ENCODE data around the gene PTPN6.

PTPN6 gene

DNA sequence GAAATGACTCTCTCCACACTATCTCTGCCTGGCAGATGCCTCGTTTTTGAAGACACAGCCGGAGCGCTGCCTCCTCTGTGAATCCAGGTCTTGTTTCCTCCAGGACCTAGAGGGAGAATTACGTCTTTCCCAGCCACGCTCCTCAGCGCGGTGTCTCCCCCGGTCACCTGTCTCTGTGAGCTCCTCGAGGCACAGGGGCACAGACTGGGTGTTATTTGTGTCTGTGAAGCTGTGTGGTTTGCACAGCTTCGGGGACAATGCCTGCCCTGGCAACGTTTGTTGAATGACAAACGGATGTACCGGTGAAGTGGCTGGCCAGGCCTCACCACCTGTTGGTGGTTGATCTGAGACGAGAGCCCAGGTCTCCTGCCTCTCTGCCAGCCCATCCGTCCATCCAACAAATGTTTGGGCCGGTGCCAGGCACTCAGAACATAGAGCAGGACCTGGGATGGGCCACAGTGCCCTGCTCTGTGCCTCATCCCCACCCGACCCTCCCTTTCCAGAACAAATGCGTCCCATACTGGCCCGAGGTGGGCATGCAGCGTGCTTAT lies 6.1 kb downstream of the PTPN6 start:
- no peak for DNase-seq

DNA sequence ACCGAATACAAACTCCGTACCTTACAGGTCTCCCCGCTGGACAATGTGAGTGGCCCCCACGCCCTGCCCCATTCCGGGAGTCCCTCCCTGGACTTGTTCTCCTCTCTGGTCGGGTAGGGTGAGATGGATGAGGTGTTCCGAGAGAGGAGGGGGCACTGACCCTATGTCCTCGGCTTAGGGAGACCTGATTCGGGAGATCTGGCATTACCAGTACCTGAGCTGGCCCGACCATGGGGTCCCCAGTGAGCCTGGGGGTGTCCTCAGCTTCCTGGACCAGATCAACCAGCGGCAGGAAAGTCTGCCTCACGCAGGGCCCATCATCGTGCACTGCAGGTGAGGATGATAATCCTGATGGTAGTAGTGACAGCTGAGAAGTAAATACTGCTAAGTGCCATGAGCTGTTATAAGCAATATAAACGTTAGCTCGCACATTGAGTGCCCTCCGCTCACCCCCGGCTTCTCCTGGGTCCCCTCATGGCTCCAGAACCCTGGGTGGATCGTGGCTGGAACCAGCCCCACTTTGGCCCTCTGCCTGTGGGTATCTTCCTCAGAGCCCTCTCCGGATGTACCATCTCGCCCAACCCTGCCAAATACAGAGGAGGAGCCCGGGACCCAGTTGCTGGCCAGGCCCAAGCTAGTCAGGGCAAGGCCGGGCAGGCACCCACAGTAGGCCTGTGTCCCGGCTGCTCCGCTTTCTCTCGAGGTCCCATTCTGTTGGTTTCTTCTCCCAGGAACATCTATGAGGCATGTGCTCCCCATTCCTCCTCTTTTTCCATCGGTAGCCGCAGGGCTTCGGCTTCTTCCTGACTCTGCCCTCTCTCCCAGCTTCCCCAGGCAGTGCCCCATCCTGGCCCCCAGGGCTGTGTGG lies 6.8 kb downstream of the PTPN6 start:
- DNase-seq = no peak

DNA sequence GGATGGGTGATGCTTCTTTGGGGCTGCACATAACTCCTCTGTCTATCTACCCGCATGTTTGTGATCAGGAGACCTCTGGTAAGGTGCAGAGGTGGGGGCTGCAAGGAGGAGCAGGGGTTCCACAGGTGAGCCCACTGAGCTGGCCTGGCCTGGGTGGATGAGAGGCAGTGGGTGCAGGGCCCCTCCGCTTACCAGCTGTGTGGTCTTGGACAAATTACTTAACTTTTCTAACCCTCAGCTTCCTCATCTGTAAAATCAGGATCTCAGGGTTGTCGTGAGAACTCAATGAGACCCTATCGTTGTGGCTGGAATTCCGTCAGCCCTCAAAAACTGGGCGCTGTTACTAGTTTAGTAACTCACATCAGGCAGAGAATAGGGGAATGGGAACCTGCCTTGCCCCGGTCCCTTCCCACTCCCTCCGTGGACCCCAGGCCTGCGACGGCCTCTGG lies 7.5 kb downstream of the PTPN6 start:
- DNase-seq = peak; percentile 81

DNA sequence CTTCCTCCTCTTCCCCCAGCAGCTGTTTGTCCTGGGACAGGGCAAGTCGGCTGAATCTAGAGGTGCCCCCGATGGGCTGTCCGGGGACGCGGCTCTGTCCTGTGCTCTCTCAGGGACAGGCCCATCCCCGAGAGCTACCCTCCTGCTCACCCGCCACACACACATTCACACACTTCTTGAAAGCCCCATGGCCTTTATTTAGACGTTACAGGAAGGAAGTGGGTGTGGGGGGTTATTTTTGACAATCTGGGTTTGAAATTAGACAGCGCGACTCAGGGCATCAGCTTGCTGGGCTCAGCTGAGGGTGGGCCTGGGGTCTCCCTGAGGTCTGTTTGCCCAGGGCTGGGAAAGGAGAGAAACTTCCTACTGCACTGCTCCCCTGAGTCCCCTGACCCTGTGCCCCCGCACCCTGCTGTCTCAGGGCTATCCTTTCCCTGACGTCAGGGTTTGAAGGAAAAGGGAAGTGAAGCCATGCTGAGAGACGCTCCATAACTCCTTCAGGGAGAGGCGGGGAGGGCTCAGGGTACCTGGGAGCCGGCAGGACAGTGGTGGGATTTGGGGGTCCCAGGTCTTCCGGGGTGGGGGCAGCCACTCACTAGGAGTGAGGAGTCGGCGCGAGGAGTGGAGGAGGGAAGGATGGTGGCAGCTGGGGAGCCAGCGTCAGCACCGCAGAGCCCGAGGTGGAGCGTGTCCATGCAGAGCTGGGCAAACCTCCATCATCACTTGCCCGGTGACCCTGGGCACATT lies 8.1 kb downstream of the PTPN6 start:
- peak; percentile 94 for DNase-seq

DNA sequence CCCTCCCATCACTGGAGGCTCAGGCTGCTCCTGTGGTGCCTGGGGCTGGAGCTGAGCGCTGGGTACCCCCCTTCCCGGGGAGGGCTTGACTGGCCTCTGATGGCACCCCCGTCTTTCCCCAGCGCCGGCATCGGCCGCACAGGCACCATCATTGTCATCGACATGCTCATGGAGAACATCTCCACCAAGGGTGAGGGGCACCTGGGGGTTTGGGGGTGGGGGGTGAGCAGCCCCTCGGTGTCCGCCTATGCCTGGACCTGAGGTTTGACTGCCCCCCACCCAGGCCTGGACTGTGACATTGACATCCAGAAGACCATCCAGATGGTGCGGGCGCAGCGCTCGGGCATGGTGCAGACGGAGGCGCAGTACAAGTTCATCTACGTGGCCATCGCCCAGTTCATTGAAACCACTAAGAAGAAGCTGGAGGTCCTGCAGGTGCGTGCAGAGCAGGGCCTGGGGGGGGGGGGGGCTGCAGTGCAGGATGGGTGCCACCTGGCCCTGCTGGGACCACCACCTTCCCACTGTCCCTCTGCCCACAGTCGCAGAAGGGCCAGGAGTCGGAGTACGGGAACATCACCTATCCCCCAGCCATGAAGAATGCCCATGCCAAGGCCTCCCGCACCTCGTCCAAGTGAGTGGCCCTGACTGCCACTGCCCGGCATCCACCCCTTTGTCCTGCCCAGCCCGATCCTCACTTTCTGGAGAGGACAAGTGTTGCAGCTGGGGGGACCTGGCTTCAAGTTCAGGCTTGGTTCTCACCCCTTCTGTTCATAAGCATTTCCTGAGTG lies 8.8 kb downstream of the PTPN6 start:
- DNase-seq = no peak

DNA sequence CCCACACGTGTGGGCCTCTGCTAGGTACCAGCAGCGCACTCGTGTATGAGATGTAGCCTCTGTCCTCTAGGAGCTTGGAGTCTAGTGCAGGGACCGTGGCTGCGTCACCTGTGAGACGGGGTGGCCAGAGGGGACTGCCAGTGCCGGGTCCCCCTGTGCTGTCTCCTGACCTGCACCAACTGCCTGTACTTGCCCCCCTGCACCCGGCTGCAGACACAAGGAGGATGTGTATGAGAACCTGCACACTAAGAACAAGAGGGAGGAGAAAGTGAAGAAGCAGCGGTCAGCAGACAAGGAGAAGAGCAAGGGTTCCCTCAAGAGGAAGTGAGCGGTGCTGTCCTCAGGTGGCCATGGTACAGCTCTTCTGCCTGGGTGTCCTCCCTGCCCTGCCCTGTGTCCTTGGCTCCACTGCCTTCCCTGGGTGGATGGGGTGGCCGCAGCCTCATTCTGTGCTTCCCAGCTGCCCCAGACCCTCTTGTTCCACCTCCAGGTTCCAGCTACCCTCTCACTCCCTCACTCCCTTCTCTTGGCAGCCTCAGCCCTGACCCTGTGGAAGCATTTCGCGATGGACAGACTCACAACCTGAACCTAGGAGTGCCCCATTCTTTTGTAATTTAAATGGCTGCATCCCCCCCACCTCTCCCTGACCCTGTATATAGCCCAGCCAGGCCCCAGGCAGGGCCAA lies 9.6 kb downstream of the PTPN6 start:
- peak; percentile 63 for DNase-seq

DNA sequence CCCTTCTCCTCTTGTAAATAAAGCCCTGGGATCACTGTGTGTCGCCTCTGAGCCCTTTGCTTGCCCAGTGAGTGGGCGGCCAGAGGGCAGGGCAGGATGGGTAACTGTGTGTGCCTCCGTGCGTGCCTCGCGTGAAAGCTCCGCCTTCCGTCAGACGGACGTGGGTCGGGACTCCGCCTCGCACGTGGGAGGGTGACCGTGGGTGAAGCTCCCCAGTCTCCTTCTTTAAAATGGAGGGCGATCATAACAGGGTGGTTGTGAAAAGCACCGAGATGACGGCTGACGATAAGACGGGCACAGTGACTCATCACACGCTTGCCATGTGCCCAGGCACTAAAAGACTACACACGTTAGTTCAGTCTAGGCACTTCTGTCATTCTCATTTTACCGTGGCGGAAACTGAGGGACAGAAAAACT lies 10.1 kb downstream of the PTPN6 start:
- peak; percentile 87 for DNase-seq

DNA sequence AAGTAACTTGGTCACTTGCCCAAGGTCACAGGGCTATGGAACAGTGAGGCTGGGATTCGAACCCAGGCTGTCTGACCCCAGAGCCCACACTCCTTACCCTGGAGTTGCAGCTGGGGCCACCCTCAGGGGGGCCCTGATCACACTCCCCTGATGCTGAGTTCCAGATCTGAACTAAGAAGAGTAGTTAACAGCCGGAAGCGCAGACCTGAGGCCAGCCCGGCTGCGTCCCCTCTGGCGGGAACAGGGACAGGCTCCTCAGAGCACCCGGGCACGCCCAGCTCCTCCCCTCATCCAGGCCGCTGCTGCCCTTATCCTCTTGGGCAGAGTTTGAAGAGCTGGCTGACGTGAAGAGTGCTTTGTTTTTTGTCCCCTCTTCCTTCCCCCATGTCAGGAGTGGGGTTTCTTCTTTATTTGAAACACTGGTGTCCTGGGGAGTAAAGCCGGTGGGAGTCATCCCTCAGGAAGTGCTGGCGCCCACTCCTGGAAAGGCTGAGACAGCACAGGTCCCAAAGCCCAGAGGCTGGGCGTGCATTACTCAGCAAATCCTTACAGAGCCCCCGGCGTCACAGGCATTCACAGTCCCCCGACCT lies 10.6 kb downstream of the PTPN6 start:
- peak; percentile 86 for DNase-seq

DNA sequence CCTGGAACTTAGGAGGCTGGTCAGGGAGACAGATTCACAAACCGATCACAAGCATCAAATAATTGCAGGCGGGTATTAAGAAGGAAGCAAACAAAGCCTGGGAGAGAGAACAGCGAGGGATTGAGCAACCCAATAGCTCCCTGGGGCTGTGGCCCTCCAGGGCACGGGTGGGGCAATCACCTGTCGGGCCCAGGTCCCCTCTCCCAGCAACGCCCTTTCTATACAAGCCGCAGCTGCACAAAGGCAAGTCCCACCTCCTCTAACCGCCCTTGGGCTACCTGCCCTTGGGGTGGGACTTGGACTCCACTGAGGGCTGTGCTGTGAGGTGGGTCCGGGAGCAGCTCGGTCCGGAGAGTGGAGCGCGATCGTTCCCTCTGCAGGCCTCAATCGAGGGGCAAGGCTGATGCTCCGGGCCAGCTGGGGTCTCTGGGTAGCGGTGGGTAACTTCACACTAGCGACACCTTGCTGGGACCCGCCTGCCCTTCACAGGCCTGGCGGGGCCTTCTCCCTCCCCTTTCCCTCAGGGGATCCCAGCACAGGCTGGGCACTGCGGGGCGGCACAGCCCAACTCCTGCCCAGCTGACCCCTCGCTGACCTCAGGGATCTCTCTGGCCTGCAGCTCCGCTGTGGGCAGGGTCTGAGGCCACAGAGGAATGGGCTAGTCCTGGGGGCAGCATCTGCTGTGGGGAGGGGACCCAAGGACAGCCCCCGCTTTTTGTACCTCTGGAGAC lies 11.3 kb downstream of the PTPN6 start:
- DNase-seq = no peak

DNA sequence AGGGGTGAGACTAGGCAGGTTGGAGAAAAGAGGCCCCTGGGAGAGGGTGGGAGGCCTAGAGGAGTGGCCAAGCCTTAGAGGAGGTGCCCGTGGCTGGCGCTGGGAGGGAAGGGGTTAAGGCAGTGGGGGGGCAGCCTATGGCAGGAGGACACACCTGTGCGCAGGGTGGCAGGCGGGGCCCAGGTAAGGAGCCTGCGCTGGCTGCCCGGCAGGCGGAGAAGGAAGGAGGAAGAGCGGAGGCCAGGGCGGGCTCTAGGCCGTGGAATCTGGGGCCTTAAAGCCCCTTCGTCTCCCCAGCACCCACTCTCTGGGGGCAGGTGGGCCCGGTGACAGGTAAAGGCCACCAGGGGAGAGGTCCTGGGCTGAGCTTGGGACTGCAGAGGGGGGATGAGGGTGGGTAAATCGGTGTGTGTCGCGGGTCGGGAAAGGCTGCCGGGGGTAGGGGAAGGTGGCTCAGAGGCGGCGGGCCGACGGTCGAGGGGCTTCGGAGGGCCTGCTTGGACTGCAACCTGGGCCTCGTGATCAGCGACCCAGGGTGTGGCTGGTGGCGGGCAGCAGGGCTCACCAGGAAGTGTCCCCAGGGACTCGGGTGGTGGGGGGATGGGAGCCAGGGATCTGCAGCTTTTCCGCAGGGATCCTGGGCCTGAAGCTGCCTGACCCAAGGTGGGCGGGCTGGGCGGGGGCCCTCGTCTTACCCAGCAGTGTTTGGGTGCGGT lies 12.0 kb downstream of the PTPN6 start:
- DNase-seq = no peak

GRCh38 chr12:6963791-6964413 lies 12.7 kb downstream of the PTPN6 start:
- no peak for DNase-seq

DNA sequence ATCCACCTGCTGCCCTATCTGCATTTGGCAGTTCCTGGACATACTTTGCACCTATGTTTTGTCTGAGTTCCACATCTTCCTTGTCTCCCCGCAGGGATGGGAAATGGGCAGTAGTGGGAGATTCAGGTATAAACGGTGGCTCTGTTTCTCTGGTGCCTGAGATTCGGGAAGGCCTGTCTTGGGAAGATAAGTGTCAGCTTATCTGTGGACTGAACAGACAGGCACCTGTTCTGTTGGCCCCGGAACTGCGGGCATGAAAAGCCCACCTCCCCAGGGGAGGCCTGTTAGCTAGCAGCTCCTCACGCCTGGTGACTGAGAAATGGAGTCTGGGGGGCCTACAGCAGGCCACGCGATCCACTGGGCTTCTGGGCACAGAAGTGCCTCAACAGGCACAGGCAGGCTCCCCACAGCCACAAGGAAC lies 13.5 kb downstream of the PTPN6 start:
- DNase-seq = no peak

GRCh38 chr12:6965026-6965661 lies 14.0 kb downstream of the PTPN6 start:
- DNase-seq = peak; percentile 88

- DNase-seq = no peak
Observed at GRCh38 chr12:6965714-6966113, 14.6 kb downstream of the PTPN6 start.

- DNase-seq = no peak
Observed at GRCh38 chr12:6966351-6966750, 15.2 kb downstream of the PTPN6 start.

DNA sequence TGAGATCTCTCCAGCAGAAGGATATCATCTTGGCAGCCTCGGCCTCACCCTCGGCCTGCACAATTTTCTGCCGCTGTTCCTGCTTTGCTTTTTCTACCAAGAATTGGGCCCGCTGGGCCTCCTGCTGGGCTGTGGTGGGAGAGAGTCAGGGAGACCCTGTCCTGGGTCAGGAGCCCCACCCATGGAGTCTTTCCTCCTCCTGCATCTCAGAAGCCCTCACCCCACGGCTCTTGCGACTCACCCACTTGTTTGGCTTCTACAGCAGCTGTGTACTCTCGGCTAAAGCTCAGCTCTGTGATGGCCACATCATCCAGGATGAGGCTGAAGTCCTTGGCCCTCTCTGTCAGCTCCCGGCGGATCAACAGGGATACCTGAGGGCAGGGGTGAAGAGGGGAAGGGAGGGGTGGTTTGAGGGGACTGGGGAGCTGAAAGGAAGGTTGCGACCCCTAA lies 16.5 kb downstream of the PTPN6 start:
- DNase-seq = no peak

DNA sequence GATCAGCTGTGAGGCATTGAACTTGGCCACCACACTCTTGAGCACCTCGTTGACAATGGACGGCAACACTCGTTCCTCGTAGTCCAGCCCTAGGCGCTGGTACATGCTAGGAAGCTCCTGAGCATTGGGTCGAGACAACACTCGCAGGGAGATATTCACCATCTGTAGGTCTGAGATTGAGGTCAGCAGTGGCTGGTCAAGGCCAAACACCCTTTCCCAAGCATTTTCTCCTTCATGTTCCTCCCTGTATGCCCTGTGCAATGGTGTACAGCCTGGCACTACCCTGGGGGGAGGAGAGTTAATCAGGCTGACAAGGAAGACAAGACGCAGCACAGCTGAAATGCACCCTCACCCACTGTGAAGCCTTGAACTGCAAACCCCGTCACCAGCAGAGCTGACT lies 17.3 kb downstream of the PTPN6 start:
- no peak for DNase-seq

DNA sequence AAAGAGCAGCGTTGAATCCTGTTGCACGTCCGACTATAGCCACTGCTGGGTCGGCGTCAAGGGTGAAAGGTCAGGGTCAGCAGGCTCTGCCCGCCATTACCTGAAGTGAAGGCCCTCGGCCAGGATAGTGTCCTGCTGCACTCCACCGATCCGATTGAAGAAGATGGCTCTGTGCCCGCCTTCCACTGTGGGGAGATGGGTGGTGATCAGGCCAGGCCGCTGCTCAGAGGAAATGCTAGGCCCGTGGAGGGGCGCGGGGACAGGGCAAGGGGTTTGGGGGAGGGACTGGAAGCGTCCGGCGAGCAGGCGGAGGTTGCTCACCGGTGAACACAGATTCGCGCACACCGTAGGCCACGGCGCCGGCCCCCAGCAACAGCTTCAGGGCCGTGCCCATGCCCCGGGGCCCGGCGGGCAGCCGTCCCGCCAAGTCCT lies 19.0 kb downstream of the PTPN6 start:
- DNase-seq = no peak

DNA sequence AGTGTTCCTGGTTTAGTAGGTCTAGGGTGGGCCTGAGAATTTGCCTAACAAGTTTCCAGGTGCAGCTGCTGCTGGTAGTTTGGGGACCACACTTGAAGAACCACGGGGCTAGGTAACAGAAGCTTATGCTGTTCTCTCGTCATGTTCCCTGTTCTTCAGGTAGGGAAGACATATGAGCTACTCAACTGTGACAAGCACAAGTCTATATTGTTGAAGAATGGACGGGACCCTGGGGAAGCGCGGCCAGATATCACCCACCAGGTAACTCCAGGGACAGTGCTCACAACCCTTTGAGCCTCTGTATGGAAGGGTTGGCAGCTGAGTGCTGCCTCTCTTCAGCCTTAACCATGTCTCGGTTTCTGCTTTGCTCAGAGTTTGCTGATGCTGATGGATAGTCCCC lies 23.0 kb downstream of the PTPN6 start:
- no peak for DNase-seq

Data from MV-4-11 (cell line).